ENCODE data around the gene ITGB2. TPM values are rescaled to one million over a fixed set of nuclear protein-coding genes. Genes with fewer than 3 reads are reported as not detected.
A peak's percentile ranks its signal among the peaks of the same experiment; 100 is the strongest.
"Not testable (repeated sequence)": the region's sequence is repeated elsewhere in the genome, so short reads cannot be mapped to it uniquely, and the experiment has no call there.

The ITGB2 gene
- total RNA-seq, 1 donor from 2014 or later = 0.15 TPM

GRCh38 chr21:44881198-44881872, 39.4 kb downstream of the ITGB2 start:
- no peak overlapping the region for H3K4me3 Mint-ChIP-seq (ENCODE audit: unreplicated experiment)
- H3K9me3 Mint-ChIP-seq (ENCODE audit: low read depth) = no peaks in the 10 kb centered on the region
- TF ChIP-seq CTCF (IDR thresholded peaks at IDR 0.05) = no peak

GRCh38 chr21:44880405-44881197, 40.1 kb downstream of the ITGB2 start:
- H3K4me3 Mint-ChIP-seq (ENCODE audit: unreplicated experiment) = no peak overlapping the region
- no peaks in the 10 kb centered on the region for H3K36me3 Mint-ChIP-seq (ENCODE audit: low read depth)
- H3K9me3 Mint-ChIP-seq (ENCODE audit: low read depth) = no peaks in the 10 kb centered on the region
- peak overlapping the region; percentile 13 for H3K27ac Mint-ChIP-seq (ENCODE audit: unreplicated experiment)
- no peak for DNase-seq (ENCODE audit: low spot score)
- TF ChIP-seq CTCF (IDR thresholded peaks at IDR 0.05) = no peak
- no peaks in the 10 kb centered on the region for H3K27me3 Mint-ChIP-seq (ENCODE audit: low read depth)
- H3K4me1 Mint-ChIP-seq (ENCODE audit: low read depth) = peaks cover 23% of the 10 kb centered on the region

More at GRCh38 chr21:44881198-44881872, 39.4 kb downstream of the ITGB2 start:
- no peaks in the 10 kb centered on the region for H3K36me3 Mint-ChIP-seq (ENCODE audit: low read depth)
- DNase-seq (ENCODE audit: low spot score) = peak; percentile 43
- H3K27me3 Mint-ChIP-seq (ENCODE audit: low read depth) = peaks cover 3% of the 10 kb centered on the region
- peak overlapping the region; percentile 13 for H3K27ac Mint-ChIP-seq (ENCODE audit: unreplicated experiment)
- peaks cover 20% of the 10 kb centered on the region for H3K4me1 Mint-ChIP-seq (ENCODE audit: low read depth)

GRCh38 chr21:44879238-44879637, 41.5 kb downstream of the ITGB2 start:
- H3K4me3 Mint-ChIP-seq (ENCODE audit: unreplicated experiment); H3K27ac Mint-ChIP-seq (ENCODE audit: unreplicated experiment); DNase-seq (ENCODE audit: low spot score); H3K9me3 Mint-ChIP-seq (ENCODE audit: low read depth); H3K36me3 Mint-ChIP-seq (ENCODE audit: low read depth); H3K27me3 Mint-ChIP-seq (ENCODE audit: low read depth): not testable (repeated sequence)
- peaks cover 37% of the 10 kb centered on the region for H3K4me1 Mint-ChIP-seq (ENCODE audit: low read depth)

- Mint-ChIP-seq H3K27ac (ENCODE audit: unreplicated experiment) (no peak overlapping the region), H3K27me3 (ENCODE audit: low read depth) (no peaks in the 10 kb centered on the region), H3K4me3 (ENCODE audit: unreplicated experiment) (no peak overlapping the region), H3K4me1 (ENCODE audit: low read depth) (peaks cover 38% of the 10 kb centered on the region), H3K36me3 (ENCODE audit: low read depth) (no peaks in the 10 kb centered on the region), H3K9me3 (ENCODE audit: low read depth) (no peaks in the 10 kb centered on the region)
- DNase-seq (ENCODE audit: low spot score) = no peak
- TF ChIP-seq CTCF (IDR thresholded peaks at IDR 0.05) = no peak
These were observed 42.4 kb downstream of the ITGB2 start for GRCh38 chr21:44878053-44878982.

GRCh38 chr21:44876849-44877575, 43.7 kb downstream of the ITGB2 start:
- Mint-ChIP-seq H3K9me3 (ENCODE audit: low read depth) (no peaks in the 10 kb centered on the region), H3K27ac (ENCODE audit: unreplicated experiment) (no peak overlapping the region), H3K36me3 (ENCODE audit: low read depth) (peaks cover 3% of the 10 kb centered on the region), H3K4me3 (ENCODE audit: unreplicated experiment) (no peak overlapping the region), H3K4me1 (ENCODE audit: low read depth) (peaks cover 39% of the 10 kb centered on the region), H3K27me3 (ENCODE audit: low read depth) (no peaks in the 10 kb centered on the region)
- no peak for TF ChIP-seq CTCF (IDR thresholded peaks at IDR 0.05)
- DNase-seq (ENCODE audit: low spot score) = no peak

Data from chondrocyte (in vitro differentiated cells).